Measurements from ENCODE around the gene DACH1.

DACH1 gene

GRCh38 chr13:71481046-71481445 lies 386.0 kb downstream of the DACH1 start:
- TF ChIP-seq CTCF (IDR thresholded peaks at IDR 0.05; ENCODE audit: borderline replicate concordance, control extremely low read depth, extremely low read depth, insufficient read depth, missing control alignments), result no peak
- in situ Hi-C loops (cut with MboI; ENCODE audit: low sequenced_read_pairs, unreplicated experiment), result no loop called here
- no peak for DNase-seq (ENCODE audit: low spot score)

- in situ Hi-C loops (cut with MboI; ENCODE audit: low sequenced_read_pairs, unreplicated experiment), result no loop called here
- no peak for TF ChIP-seq CTCF (IDR thresholded peaks at IDR 0.05; ENCODE audit: borderline replicate concordance, control extremely low read depth, extremely low read depth, insufficient read depth, missing control alignments)
- DNase-seq (ENCODE audit: low spot score), result peak; percentile 3
Observed at GRCh38 chr13:71477735-71478134, 389.3 kb downstream of the DACH1 start.

- no peak for DNase-seq (ENCODE audit: low spot score)
- in situ Hi-C loops (cut with MboI; ENCODE audit: low sequenced_read_pairs, unreplicated experiment), result no loop called here
- no peak for TF ChIP-seq CTCF (IDR thresholded peaks at IDR 0.05; ENCODE audit: borderline replicate concordance, control extremely low read depth, extremely low read depth, insufficient read depth, missing control alignments)
Observed at GRCh38 chr13:71474936-71475335, 392.1 kb downstream of the DACH1 start.

- no peak for TF ChIP-seq CTCF (IDR thresholded peaks at IDR 0.05; ENCODE audit: borderline replicate concordance, control extremely low read depth, extremely low read depth, insufficient read depth, missing control alignments)
- DNase-seq (ENCODE audit: low spot score), result no peak
- in situ Hi-C loops (cut with MboI; ENCODE audit: low sequenced_read_pairs, unreplicated experiment), result no loop called here
Observed at GRCh38 chr13:71469626-71470025, 397.4 kb downstream of the DACH1 start.

- no peak for TF ChIP-seq CTCF (IDR thresholded peaks at IDR 0.05; ENCODE audit: borderline replicate concordance, control extremely low read depth, extremely low read depth, insufficient read depth, missing control alignments)
- in situ Hi-C loops (cut with MboI; ENCODE audit: low sequenced_read_pairs, unreplicated experiment), result no loop called here
- DNase-seq (ENCODE audit: low spot score), result no peak
Observed at GRCh38 chr13:71464686-71465085, 402.3 kb downstream of the DACH1 start.

DNA sequence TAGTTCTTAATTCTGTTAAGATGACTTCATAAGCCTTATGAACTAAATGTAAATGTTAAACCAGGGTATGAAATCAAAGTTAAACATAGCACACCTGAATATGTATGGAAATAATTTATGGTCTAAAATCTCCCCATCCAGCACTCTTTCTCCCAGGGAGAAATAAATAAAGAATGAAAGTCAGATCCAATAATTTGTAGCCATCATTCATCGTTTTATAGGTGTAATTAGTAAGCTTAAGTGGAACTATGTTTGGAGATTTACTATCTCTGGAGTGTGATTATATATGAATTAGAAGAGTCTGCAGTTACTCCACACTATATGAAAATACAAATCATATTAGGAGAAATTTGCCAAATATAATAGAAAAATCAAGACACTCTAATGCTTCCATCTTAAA lies 405.1 kb downstream of the DACH1 start:
- in situ Hi-C loops (cut with MboI; ENCODE audit: low sequenced_read_pairs, unreplicated experiment), result no loop called here
- DNase-seq (ENCODE audit: low spot score), result no peak
- TF ChIP-seq CTCF (IDR thresholded peaks at IDR 0.05; ENCODE audit: borderline replicate concordance, control extremely low read depth, extremely low read depth, insufficient read depth, missing control alignments), result no peak

GRCh38 chr13:71460211-71460610 lies 406.8 kb downstream of the DACH1 start:
- no peak for TF ChIP-seq CTCF (IDR thresholded peaks at IDR 0.05; ENCODE audit: borderline replicate concordance, control extremely low read depth, extremely low read depth, insufficient read depth, missing control alignments)
- no peak for DNase-seq (ENCODE audit: low spot score)
- in situ Hi-C loops (cut with MboI; ENCODE audit: low sequenced_read_pairs, unreplicated experiment), result no loop called here
